HG03103 (cell line): ENCODE results near the gene IGFL3.
A peak's percentile ranks its signal among the peaks of the same experiment; 100 is the strongest.
"Not testable (repeated sequence)": the region's sequence is repeated elsewhere in the genome, so short reads cannot be mapped to it uniquely, and the experiment has no call there.

Experiments
- ATAC-seq: cut with Tn5 transposase; IDR thresholded peaks from one replicate; pipeline ENCODE4 v1.9.1; 2021; ENCODE audit warnings: low read depth; ENCODE audit not compliant: unreplicated experiment

Gene IGFL3

GRCh38 chr19:46126086-46126580 lies 1.6 kb upstream of the IGFL3 start:
- ATAC-seq, result no peak

- no peak for ATAC-seq
Measured at GRCh38 chr19:46125447-46125846, 959 bp upstream of the IGFL3 start.

- no peak for ATAC-seq
Measured at GRCh38 chr19:46118136-46118535, 6.4 kb downstream of the IGFL3 start.

GRCh38 chr19:46116121-46116520 lies 8.4 kb downstream of the IGFL3 start:
- no peak for ATAC-seq

- peak; percentile 61 for ATAC-seq
Measured at GRCh38 chr19:46115396-46116106, 8.9 kb downstream of the IGFL3 start.

GRCh38 chr19:46113726-46114125 lies 10.8 kb downstream of the IGFL3 start:
- ATAC-seq, result no peak

GRCh38 chr19:46112527-46112926 lies 12.0 kb downstream of the IGFL3 start:
- no peak for ATAC-seq

GRCh38 chr19:46111376-46111775 lies 13.1 kb downstream of the IGFL3 start:
- ATAC-seq, result no peak

- ATAC-seq, result no peak
Measured at GRCh38 chr19:46109876-46110275, 14.6 kb downstream of the IGFL3 start.

GRCh38 chr19:46107371-46107770 lies 17.1 kb downstream of the IGFL3 start:
- ATAC-seq, result no peak

GRCh38 chr19:46102333-46102732 lies 22.2 kb downstream of the IGFL3 start:
- not testable (repeated sequence) for ATAC-seq

GRCh38 chr19:46101293-46101692 lies 23.2 kb downstream of the IGFL3 start:
- no peak for ATAC-seq

- ATAC-seq, result no peak
Measured at GRCh38 chr19:46100344-46100743, 24.1 kb downstream of the IGFL3 start.

- ATAC-seq, result no peak
Measured at GRCh38 chr19:46090444-46090843, 34.0 kb downstream of the IGFL3 start.

GRCh38 chr19:46089432-46089831 lies 35.1 kb downstream of the IGFL3 start:
- no peak for ATAC-seq

- no peak for ATAC-seq
Measured at GRCh38 chr19:46088101-46088500, 36.4 kb downstream of the IGFL3 start.

GRCh38 chr19:46085888-46086287 lies 38.6 kb downstream of the IGFL3 start:
- ATAC-seq, result no peak

GRCh38 chr19:46082728-46083050 lies 41.8 kb downstream of the IGFL3 start:
- ATAC-seq, result no peak

- no peak for ATAC-seq
Measured at GRCh38 chr19:46081928-46082727, 42.4 kb downstream of the IGFL3 start.

- ATAC-seq, result no peak
Measured at GRCh38 chr19:46080561-46080960, 43.9 kb downstream of the IGFL3 start.

GRCh38 chr19:46079576-46079975 lies 44.9 kb downstream of the IGFL3 start:
- ATAC-seq, result no peak
